ENCODE results near the gene FAM227B.

FAM227B gene

DNA sequence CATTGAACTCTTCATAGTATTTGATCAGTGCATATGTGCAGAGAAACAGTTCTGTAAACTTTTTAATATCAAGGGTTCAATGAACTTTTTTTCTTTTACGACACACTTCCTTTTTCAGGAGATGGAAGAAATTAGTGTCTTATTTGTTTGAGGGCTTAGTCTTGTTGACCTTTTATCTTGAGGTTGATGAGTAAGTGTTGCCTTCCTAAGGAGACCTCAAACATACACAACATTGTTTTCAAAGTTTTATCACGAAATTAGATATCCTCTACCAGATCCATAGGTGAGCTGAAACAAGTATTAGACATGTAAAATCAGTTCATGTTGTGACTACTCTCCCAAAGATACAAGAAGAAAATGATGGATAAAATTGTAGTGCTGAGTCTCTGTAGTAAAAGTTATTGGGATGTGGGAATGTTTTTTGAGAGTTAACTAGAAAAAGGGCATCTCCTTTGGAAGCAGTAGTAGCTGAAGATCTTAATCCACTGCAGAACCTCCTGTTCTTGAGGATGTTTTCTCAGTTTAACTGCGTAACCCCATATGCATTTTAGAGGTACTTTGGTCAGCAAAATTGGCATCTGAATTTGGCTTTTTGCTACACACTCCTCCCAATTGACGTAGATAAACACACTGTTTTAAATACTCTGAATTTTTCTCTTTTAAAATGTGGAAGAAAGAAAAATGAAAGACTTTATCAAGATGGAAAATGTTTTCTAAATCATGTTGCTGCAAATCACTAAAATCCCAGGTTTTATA is 333.8 kb downstream of the FAM227B start:
- DNase-seq = no peak

DNA sequence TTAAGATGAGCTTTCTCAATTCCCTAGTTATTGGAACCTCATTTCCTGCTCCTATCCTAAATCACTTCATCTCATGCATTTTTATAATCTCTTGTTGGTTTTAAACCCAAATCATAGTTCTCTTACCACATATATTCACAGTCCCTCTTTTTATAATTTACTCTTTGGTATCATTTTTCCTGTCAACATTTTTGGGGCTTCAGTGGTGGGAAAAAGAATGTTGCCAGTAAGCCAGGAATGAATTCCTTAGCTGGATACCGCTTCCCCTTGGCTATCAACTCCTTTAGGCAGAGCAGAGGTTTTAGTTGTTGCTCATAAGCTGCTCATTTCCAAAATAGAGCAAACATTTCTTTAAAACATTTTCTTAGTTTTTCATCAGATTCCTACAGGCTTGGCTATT is 338.3 kb downstream of the FAM227B start:
- DNase-seq = peak; percentile 98

DNA sequence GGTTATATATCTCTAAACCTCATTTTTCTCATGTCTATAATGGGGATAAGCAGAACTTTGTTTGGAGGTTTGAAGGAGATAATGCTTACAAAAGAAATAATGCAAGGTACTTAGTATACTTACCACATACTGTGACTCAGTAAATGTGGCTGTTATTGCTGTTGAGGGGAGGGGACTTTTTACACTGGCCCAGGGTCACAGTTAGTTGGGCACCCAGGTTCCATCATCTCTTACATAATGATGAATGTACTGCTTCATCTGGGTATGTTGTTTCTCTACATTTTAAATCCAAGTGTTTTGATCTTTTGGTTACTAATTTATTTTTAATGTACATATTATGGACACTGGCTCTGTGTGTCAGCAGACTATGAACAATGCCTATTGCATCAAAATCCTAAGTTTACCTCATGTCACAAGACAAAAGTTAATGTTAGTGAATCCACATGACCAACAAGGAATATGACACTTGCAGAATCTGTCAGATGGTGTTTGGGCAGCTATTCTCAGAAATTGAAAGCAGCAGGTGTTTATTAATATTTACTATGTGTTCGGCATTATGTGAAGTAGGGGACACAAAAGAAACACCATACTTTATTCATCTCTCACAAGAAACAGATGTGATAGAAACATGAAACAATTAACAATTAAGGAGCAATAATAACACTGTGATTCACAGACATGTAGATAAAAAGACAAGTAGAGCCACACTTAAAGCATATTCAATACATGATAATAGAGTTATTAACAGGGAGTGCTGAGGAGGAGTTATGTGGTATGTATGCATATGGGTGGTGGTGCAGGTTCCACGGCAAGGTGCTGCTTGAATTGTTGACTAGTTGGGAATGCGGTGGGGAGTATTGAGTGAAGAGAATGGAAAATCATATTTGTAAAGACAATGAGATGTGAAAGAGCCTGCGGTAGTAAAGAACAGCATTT is 340.8 kb downstream of the FAM227B start:
- DNase-seq = no peak

DNA sequence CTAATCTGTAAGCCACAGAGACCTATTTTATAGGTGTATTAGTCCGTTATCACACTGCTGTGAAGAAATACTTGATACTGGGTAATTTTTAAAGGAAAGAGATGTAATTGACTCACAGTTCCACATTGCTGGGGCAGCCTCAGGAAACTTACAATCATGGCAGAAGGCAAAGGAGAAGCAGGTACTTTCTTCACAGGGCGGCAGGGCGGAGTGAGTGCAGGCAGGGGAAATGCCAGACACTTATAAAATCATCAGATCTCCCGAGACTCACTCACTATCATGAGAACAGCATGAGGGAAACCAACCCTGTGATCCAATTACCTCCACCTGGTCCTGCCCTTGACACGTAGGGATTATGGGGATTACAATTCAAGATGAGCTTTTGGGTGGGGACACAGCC is 341.9 kb downstream of the FAM227B start:
- DNase-seq = no peak

Data from fibroblast of upper back skin (primary cell).